ENCODE measurements around the gene NKTR. TPM values are rescaled to one million over a fixed set of nuclear protein-coding genes. Genes with fewer than 3 reads are reported as not detected.
"Not testable (repeated sequence)": the region's sequence is repeated elsewhere in the genome, so short reads cannot be mapped to it uniquely, and the experiment has no call there.

Gene NKTR
- 20.0 and 21.8 TPM in 2 replicates for total RNA-seq (2014; rRNA removed; shearing (Covaris generic))

DNA sequence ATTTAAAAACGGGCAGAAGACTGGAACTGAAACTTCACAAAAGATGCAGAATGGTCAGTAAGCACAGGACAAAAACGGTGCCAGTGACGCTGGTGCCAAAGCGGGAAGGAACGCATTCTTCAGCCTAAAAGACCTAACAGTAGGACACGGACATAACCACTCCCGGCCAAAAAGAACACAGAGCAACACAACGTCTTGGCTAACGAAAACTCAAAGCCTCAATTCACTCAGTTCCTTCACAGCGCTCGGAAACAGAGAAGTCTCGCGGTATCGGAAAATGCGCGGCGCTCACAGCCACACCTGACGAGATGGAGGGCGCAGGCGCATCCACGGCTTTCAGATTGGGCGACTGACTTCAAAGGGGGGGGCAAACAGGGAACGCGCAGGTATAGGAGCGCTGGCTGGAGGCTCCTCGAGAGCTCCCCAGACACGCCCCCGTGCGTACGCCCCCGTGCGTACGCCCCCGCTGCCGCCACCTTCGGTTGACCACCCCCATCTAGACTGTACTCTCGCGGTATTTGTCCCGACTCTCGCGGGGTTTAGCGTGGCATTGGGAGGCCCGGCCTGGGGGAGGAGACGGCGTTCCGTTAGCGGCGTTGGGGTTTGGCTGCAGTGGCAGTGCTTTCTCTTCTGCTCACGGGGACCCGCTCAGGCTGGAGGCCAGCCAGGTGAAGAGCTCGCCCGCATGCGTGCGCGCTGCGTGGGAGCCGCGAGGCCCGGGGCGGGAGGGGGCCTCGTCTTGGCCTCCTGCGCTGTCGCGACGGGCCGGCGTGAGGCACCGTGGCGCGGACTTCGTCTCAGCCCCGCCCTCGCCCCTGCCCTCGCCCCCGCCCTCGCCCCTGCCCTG is at the start of gene NKTR:
NKTR (plus strand) TSS at position 576 of the 847 bp plus-strand sequence. CDS start 321 bp downstream, outside the sequence.
- DNase-seq (ENCODE audit: low spot score) = peak; percentile 97

DNA sequence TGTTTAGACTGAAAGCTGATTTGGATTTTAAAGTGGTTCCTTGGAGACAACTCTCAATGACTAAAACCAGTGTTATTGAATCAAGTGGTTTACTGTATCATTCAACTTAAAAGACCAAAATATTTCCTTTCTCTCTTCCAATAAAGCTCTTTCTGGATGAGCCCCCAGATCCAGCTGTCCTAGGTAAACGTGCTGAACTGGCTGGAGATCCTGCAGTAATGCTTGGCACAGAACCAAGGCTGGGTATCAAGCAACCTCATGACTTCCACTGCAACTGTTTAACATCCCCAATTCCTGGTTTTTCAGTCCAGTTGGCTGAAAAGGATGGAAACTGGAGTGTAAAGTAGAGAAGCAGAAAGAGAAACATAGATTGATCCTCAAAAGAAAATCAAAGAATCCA is 47.7 kb upstream of the NKTR start:
- DNase-seq (ENCODE audit: low spot score) = no peak

DNA sequence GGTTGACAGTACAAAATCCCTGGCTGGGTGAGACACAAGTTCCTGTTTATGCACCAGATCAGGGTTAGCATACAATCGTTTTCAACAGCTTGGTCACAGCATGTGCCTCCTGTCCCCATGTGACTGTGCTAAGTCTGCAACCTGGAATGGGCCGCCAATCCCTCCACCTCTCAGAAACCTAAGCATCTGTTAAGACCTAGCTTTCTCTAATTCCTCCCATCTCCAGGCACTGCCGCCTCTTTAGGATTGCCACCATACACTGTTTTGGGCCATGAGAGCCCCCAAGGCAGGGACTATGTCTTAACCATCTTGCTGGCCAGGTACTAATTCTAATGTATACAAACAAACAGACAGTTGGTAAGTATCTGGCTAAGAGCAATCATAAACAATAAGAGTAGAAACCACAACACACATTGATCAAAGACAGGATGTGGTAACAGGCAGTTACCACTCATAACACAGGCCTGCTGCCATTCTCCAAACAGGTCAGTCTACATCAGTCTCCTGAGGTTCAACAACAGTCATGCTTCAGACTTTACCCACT is 44.3 kb upstream of the NKTR start:
- no peak for DNase-seq (ENCODE audit: low spot score)

DNA sequence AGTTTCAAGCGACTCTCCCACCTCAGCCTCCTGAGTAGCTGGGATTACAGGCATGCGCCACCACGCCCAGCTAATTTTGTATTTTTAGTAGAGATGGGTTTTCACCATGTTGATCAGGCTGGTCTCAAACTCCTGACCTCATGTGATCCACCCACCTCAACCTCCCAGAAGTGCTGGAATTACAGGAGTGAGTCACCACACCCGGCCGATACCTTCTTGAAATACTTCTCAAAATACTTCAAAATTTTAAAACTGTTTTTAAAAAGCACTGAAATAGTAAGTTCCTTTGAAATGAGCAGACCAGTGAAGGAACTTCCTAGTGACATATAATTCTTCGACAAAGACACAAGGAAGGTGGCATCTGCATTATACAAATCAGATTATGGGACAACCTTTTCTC is 43.7 kb upstream of the NKTR start:
- DNase-seq (ENCODE audit: low spot score) = not testable (repeated sequence)

DNA sequence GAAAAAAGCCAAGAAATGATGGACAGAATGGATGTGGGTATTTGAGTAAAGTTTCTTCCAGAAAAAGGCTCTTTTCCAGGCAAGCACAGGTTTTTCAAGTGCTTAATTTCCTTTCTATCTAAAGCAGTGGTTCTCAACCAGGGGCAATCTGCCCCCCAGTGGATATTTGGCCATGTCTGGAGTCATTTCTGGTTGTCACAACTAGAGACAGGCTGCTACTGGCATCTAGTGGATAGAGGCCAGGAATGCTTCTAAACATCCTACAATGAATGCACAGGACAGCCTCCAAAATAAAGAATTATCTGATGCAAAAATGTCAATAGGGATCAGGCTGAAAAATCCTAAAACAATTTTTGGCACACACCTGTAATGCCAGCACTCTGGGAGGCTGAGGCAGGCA is 42.6 kb upstream of the NKTR start:
- peak; percentile 46 for DNase-seq (ENCODE audit: low spot score)

DNA sequence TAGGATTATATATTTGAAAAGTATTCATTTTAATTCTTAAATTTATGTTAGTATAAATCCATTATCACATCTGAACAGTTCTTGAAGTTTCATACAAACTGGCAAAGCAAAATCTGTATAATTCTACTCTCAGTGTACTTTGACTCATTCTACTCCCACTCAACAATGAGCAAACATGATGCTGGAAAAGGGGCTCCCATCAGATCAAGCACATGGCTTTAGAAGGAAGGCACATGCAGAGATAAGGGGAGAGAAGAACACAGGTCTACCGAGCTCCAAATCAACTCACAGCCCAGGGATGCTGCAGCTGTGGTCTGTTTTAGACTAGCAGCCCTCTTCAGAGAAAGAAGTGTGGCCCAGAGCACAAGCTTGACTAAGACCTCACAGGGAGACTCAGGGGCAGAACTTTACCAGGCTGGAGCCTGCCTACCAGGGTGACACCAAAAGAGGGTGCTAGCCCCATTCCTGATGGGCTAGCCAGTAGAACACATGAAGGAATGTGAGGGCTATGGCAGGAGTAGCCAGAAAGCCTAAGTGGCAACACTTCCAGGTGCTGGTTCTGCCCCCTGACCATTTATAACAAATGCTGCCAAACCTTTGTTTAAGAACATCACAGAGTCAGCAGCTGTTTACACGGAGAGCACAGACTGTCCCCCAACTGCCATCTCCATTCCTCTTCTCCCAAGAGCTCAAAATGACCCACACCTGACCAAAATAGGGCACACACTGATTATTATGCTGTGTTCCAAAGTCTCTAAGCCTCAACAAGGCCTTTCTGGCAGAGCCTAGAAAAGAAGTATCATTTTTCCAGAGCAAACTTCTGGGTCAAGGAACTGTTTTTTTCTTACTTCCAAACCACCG is 38.2 kb upstream of the NKTR start:
- no peak for DNase-seq (ENCODE audit: low spot score)

DNA sequence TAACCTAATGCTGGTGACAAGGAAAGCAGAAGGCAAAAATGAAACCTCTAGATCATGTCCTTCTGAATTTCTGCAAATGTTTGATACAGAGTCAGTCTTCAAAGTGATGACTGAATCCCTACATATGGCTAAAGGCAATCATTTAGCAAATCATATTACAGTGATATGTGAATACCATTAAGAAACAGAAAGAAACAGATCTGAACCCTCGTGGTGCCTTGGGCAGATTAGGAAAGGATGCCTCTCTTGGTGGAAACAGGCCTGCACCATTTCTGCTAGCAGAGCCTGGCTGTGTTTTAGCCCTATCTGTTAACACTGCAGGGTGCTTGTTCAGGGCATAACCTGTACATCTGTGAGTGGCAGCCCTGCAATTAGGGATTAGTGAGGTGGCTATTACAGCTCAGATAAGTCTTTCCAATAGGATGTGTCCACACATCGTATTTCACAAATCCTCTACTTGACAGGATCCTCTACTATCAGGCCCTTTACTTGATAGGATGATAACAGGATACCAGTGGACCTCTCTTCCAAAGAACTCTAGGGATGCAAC is 30.8 kb upstream of the NKTR start:
- DNase-seq (ENCODE audit: low spot score) = no peak

DNA sequence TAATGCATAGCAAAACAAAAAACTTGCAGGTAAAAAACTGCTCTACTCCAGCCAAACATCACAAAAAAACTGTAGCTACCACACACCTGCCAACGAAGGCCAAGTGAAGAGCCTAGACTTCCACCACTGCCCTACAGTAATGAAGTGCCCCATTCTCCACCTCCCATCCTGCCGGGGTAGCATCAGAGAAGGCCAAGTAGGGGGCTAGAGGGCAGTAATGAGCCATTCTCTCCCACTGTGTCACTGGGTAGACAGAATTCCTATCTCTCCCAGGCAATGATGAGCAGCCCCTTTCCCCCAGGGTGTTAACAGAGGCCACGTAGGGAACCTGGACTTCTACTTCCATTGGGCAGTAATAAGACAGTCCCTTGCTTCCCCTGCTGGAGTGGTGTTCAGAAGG is 28.2 kb upstream of the NKTR start:
- DNase-seq (ENCODE audit: low spot score) = peak; percentile 48

DNA sequence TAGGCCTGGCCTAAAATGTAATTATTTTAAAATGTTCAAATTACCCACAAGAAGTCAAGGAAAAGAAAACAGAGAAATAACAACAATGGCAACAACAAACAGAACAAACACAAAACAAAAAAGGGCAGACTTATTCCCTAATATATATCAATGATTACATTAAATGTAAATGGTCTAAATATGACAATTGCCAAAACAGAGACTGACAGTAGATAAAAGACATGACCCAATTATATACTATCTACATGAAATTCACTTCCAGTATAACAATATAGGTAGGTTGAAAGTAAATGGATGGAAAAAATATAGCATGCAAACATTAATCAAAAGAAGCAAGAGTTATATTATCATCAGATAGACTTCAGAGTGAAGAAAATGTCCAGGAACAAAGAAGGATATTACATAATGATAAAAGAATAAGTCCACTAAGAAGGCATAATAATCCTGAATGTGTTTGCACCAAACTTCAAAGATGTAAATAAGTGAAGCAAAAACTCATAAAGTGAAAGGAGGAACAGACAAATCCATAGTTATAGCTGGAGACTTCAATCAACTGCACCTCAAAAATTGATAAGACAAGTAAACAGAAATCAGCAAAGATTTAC is 25.2 kb upstream of the NKTR start:
- no peak for DNase-seq (ENCODE audit: low spot score)

DNA sequence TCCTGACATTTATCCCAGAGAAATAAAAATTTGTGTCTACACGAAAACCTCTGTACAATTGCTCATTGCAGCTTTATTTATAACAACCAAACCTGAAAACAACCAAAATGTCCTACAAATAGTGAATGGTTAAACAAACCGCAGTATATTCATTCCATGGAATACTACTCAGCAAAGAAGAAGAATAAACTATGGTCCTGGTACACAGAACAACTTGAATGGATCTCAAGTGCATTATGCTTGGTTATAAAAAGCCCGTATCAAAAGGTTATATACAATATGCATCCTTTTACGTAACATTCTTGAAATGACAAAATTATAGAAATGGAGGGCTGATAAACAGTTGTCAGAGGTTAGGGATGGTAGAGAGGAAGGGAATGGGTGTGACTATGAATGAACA is 22.4 kb upstream of the NKTR start:
- no peak for DNase-seq (ENCODE audit: low spot score)

DNA sequence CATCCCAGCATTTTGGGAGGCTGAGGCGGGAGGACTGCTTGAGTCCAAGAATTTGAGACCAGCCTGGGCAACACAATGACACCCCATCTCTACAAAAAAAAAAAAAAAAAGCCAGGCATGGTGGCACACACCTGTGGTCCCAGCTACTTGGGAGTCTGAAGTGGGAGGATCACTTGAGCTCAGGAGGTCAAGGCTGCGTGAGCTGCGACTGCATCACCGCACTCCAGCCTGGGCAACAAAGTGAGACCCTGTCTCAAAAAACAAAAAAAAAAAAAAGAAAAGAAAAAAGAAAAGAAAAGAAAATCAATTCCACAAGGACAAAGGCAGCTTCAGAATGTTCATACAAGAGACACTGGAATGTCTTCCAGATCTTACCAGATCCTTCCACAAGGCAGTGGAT is 21.1 kb upstream of the NKTR start:
- DNase-seq (ENCODE audit: low spot score) = not testable (repeated sequence)

DNA sequence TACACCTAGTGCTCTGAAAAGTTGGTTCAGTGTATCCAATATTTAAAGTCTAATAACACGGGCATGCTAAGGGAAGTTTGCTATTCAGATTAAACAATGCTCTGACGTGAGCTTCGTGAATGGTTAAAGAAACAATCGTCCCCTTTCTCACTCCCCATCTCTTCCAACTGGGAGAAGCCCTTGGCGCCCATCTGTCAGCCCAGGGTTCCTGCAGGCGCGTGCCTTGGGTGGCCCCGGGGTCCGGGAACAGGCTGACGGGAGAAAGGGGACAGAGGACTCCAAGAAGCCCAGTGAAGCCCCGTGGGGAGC is 19.1 kb upstream of the NKTR start:
- DNase-seq (ENCODE audit: low spot score) = peak; percentile 29

DNA sequence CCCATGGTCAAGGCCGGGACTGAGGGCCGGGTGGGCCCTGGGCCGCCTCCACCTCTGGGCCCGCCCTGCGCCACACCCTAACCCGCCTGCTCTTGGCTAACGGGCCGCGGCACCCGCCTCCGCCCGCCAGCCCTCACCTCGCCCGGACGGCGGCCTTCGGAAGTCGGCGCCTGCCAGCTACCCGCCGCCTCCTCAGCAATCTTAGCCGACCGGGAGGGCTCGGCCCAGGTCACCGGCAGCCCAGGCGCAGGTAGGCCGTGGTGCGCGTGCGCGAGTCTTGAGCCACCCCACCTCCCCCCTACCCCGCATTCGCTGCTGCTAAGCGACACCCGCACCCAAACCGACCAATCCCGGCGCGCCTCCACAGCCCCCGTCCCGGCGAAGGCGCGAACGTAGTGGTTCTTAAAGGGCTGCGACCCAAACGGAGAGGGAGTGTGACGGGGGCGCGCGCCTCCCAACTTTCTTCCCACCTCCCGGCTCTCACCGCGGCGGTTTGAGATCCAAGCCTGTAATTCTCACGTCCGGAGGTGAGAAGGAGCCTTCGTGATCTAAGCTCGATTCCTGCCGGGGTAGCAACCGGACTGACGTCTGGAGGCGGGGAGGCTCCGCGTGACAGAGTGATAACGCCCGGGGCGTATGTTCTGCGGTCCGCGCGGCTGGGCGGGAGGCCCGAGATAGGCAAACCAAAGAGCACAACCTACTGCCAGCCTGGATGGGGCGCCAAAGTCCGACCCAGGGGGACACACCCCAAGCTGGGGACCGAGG is 18.6 kb upstream of the NKTR start, which contains the start of gene SEC22C:
SEC22C (minus strand) TSS at position 259 of the 765 bp plus-strand sequence. CDS start 12,921 bp downstream, outside the sequence.
- peak; percentile 89 for DNase-seq (ENCODE audit: low spot score)

DNA sequence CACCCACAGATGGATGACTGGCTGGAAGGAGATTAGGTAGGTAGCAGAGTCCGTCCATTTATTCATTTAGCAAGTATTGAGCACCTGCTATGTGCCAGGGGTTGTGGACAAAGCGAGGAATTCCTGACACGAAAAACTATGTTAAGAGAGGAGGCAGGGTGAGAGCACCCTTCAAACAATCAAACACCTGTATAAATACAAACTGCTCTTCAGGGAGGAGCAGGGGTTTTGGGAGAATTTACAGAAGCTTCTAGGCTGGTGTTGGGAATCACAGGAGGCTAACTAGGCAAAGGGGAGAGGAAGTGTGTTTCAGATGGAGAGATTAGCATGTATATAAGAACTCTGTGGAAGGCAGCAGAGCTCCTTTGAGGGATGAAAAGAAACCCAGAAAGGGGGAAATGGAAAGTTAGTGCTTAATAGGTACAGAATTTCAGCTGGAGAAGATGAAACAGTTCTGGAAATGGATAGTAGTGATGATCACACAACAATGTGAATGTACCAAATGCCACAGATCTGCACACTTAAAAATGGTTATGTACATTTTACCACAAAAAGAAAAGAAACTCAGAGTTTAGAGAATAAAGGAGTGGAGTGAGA is 17.9 kb upstream of the NKTR start:
- DNase-seq (ENCODE audit: low spot score) = no peak

DNA sequence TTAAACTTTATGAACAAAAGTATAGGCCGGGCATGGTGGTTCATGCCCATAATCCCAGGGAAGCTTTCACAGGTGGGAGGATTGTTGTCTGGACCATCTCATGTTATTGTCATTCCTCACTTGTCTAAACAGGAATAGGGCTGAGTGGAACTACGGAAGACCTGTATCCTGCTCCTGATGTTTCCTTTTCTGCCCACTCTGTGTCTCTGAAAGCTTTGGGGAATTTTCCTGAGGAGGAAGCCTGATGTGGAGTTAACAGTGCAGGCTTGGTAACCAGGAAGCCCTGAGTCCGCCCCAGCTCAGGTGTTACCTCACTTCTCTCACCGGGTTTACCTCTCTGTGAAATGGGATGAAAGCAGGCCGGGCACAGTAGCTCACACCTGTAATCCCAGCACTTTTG is 11.9 kb upstream of the NKTR start:
- DNase-seq (ENCODE audit: low spot score) = no peak

DNA sequence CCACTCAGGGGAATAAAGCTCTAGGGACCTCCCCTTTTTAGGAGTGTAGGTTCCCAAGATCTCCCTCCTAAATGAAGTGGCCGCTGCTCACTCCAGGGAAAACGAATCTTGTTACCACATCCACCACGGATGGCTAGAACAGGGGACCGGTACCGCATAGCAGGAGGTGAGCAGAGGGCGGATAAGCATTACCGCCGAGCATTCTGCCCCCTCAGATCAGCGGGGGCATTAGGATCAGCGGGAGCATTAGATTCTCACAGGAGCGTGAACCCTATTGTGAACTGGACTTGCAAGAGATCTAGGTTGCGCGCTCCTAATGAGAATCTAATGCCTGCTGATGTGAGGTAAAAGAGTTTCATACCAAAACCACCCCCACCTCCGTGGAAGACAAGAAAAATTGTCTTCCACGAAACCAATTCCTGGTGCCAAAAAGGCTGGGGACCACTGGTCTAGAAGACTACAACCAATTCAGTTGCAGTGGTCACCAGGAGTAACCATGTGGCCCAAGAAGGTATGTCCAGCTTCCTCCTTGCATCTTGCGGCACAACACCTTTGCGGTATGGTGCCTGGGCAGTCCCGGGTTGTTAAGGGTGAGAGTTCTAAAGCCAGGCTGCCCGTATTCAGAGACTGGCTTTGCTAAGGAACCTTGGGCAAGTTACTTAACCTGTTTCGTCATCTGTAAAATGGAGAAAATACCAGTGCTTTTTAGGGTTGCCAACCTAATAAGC is 10.9 kb upstream of the NKTR start:
- DNase-seq (ENCODE audit: low spot score) = no peak

DNA sequence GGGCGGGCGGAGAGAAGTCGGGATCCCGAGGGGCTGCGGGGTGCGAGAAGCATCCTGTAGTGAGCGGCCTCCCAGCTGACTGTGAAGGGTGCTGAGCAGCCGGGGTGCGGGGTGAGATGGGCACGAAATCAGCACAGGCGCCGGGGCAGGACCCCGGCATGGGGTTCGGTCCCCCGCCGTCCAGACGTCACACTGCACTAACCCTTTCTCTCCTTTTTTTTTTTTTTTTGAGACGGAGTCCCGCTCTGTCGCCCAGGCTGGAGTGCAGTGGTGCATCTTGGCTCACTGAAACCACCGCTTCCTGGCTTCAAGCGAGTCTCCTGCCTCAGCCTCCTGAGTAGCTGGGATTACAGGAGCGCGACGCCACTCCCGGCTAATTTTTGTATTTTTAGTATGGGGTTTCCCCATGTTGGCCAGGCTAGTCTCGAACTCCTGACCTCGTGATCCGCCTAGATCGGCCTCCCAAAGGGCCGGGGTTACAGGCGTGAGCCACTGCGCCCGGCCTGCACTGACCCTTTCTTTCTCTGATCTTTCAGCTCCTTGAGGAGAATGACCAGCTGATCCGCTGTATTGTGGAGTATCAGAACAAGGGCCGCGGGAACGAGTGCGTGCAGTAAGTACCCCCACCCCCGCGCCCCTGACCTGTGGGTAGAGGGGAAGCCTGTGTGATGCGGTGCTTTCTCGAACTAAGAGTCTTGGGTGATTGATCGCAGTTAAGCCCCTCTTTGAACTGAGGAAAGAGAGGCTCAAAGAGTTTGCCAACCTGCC is 9.3 kb upstream of the NKTR start:
- DNase-seq (ENCODE audit: low spot score) = peak; percentile 2

DNA sequence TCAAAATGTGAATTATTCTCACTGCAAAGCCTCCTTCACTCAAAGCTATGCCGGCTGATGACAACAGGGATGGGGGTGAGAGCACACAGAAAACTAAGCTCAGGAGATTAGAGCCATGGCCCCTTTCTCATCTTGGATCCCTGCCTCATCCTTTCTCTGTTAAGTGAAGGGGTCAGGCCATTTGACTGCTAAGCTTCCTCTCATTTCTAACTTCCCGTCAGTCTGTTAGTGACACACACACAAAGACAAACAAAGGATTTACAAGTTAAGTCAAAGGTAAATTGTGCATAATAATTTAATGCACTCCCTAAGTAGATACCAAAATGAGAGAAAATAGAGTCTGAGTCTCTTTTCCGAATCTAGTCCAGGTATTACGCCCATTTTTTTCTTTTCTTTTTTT is 8.7 kb upstream of the NKTR start:
- DNase-seq (ENCODE audit: low spot score) = no peak

DNA sequence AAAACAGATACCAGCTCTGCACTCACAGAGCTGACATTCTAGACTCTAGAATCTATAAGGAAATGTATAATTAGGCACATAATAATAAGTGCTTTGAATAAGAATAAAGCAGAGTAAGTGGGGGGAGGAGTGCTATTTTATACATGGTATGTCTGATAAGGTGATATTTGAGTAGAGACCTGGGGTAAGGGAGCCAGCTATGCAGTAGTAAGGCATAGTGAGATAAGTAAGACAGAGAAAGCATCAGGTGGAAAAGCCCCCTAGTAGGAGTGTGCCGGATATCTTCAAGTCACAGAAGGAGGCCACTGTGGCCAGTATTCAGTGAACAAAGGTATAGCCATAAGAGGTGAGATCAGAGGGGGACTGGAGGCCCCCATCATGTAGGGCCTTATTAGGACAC is 6.9 kb upstream of the NKTR start:
- DNase-seq (ENCODE audit: low spot score) = no peak
